ENCODE results near the gene ARHGAP4.
A peak's percentile ranks its signal among the peaks of the same experiment; 100 is the strongest.

ARHGAP4 gene

DNA sequence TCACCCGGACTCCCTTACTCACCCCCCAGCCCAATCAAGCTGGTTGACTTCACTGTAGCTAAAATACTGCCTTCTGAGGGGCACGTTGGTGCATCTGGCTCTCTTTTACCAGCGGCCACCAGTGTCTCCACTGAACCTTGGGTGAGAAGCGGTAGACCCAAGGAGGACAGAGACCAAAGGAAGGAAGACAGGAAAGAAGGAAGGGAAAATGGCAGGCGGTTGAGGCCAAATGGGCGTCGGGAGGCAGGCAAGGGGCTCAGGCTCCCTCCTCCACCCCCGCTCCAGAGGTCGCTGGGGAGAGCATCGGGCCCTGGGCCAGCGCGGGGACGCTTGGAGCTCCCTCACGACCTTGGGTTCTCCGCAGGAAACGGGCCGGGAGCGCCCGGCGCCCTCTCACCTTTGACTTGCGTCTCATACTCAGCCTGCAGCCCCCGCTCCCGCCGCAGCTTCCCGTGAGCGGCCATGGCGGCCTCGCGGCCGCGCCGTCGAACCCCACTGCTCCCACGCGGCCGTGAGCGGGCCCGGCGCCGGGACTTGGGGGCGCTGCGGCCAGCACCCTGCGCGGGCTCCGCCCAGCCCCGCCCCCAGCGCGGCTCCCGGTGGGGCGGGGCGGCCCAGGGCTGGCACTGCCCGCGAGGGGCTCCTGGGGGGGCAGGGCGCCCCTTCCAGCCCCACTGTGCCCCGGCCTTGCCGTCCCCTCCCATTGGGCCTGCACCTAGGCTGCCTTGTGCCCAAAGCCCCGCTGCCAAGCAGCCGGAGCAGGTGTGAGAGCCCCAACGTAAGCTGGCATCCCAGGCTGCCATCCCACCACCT lies at the start of gene ARHGAP4:
Gene ARHGAP4, minus strand, starts transcription at position 526 of the 813 bp plus-strand sequence. Its CDS starts 62 bp downstream, at position 464.
- Histone ChIP-seq H3K4me1 (ENCODE audit: control insufficient read depth in 1 of 2, insufficient read depth in 2 of 2, low read length in 2 of 2) (peaks cover 29 to 30% of the 10 kb centered on the region in 2 donors), H3K27ac (ENCODE audit: low read depth, low read length) (peak within 1 kb of the TSS; percentile 94), H3K9ac (ENCODE audit: low read depth in 1 of 2, low read length in 2 of 2) (peak within 1 kb of the TSS; percentile 92 to 94)

DNA sequence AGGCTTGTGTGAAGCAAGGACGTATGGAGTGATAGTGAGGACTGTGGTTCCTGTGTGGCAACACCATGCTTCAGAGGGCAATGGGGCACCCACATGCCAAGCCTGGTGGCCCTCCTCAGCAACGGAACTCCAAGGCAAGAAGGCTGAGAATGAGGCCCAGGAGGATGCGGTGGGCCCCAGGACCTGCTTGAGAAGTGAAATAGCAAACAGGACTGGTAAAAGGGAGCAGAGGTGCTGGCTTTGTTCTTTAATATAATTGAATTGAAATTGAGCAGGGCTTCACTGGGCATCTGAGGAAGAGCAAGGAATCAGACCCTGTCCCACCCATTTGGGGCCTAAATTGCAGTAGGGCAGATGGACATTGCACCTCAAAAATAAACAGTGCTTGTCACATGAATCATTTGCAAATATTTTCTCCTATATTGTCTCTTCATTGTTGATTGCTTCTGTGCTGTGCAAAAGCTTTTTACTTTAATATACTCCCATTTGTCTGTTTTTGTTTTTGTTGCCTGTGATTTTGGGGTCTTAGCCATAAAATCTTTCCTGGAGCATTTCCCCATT lies 48.7 kb upstream of the ARHGAP4 start:
- no peaks in the 10 kb centered on the region for H3K36me3 ChIP-seq (ENCODE audit: control insufficient read depth in 1 of 2, insufficient read depth in 2 of 2, low read length in 2 of 2)
- peak overlapping the region; percentile 76 to 86 for H3K9ac ChIP-seq (ENCODE audit: low read depth in 1 of 2, low read length in 2 of 2)
- H3K27ac ChIP-seq (ENCODE audit: low read depth, low read length) = no peak overlapping the region
- H3K4me1 ChIP-seq (ENCODE audit: control insufficient read depth in 1 of 2, insufficient read depth in 2 of 2, low read length in 2 of 2) = peaks cover 17 to 18% of the 10 kb centered on the region in 2 donors
- H3K27me3 ChIP-seq (ENCODE audit: control insufficient read depth in 1 of 2, insufficient read depth in 2 of 2, low read length in 2 of 2) = no peaks in the 10 kb centered on the region
- no peaks in the 10 kb centered on the region for H3K9me3 ChIP-seq (ENCODE audit: control insufficient read depth in 1 of 2, low read length in 2 of 2)
- peak overlapping the region in 1 of 2 donors; percentile 75 for H3K4me3 ChIP-seq (ENCODE audit: low read depth in 1 of 2, low read length in 2 of 2)

More for the DNA sequence above, at the start of gene ARHGAP4:
- H3K9me3 ChIP-seq (ENCODE audit: control insufficient read depth in 1 of 2, low read length in 2 of 2) = no peaks in the 10 kb centered on the region
- H3K36me3 ChIP-seq (ENCODE audit: control insufficient read depth in 1 of 2, insufficient read depth in 2 of 2, low read length in 2 of 2) = peaks cover 0 to 6% of the 10 kb centered on the region in 2 donors
- no peaks in the 10 kb centered on the region for H3K27me3 ChIP-seq (ENCODE audit: control insufficient read depth in 1 of 2, insufficient read depth in 2 of 2, low read length in 2 of 2)
- H3K4me3 ChIP-seq (ENCODE audit: low read depth in 1 of 2, low read length in 2 of 2) = peak within 1 kb of the TSS; percentile 74 to 77

DNA sequence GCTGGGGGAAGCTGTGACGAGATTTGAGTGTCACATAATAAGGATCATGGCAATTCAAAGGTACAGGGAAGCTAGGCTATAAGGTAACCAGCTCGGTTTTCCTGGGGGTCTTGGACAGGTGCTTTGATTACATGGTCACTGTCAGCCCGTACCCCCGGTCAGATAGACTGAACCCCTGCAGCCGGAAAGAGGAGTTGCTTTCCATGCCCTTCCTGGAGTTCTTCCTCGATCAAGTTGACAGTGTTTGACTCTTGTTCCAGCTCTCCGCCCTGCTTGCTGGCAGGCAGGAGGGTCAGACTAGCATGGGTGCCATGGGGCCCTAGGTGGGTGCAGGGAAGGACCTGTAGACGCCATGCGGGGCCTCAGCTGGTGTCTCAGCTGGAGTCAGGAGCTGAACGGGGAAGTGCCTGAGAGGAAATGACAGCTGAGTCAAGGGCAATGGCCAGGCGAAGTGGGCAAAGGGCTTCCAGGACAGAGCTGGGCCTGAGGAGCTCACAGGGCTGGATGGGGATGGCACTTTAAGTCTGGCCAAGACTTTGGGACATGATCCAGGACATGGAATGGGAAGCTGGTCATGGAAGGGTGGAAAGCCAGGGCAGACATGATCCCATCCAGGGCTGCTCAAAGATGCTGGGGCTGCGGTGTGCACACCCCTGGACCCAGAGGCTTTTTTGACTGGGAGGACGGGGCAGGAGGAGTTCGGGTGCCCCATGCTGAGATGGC lies 48.1 kb upstream of the ARHGAP4 start:
- Histone ChIP-seq H3K4me1 (ENCODE audit: control insufficient read depth in 1 of 2, insufficient read depth in 2 of 2, low read length in 2 of 2) (peaks cover 17 to 23% of the 10 kb centered on the region in 2 donors), H3K4me3 (ENCODE audit: low read depth in 1 of 2, low read length in 2 of 2) (peak overlapping the region in 1 of 2 donors; percentile 75), H3K36me3 (ENCODE audit: control insufficient read depth in 1 of 2, insufficient read depth in 2 of 2, low read length in 2 of 2) (no peaks in the 10 kb centered on the region), H3K27ac (ENCODE audit: low read depth, low read length) (peak overlapping the region; percentile 97), H3K27me3 (ENCODE audit: control insufficient read depth in 1 of 2, insufficient read depth in 2 of 2, low read length in 2 of 2) (no peaks in the 10 kb centered on the region), H3K9ac (ENCODE audit: low read depth in 1 of 2, low read length in 2 of 2) (peak overlapping the region; percentile 76 to 86), H3K9me3 (ENCODE audit: control insufficient read depth in 1 of 2, low read length in 2 of 2) (no peaks in the 10 kb centered on the region)

DNA sequence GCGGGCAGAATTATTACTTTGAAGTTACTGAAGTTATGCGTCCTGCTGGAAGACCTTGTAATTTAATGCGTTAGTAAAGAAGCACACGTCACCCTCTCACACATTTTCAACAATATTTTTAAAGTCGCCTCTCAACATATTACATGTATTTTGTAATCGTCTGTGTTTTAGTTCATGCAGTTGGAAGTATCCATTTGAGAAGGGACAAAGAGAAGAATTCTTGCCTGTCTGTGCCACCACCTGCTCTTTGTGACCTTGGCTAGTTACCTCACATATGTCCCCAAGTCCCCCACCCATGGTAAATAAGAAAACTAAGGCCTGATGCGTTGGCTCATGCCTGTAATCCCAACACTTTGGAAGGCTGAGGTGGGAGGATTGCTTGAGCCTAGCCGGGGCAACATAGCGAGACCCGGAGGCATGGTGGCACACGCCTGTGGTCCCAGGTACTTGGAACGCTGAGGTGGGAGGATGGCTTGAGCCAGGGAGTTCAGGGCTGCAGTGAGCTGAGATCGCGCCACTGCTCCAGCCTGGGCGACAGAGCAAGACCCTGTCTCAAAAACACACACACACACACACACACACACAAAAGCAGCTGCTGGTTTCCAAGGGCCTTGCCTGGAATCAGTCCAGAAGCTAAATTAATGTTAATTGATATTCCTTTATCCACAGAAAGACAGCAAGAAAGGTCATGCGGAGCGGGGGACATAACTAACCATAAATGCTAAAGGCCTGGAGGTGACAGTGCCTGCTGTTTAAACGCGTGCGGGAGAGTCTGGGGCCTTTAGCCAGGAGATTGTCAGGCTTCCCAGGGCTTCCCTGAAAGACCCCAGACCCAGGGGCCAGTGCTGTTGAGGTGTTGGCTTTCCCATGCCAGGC lies 47.3 kb upstream of the ARHGAP4 start:
- Histone ChIP-seq H3K9ac (ENCODE audit: low read depth in 1 of 2, low read length in 2 of 2) (peak overlapping the region; percentile 76 to 86), H3K36me3 (ENCODE audit: control insufficient read depth in 1 of 2, insufficient read depth in 2 of 2, low read length in 2 of 2) (no peaks in the 10 kb centered on the region), H3K27me3 (ENCODE audit: control insufficient read depth in 1 of 2, insufficient read depth in 2 of 2, low read length in 2 of 2) (no peaks in the 10 kb centered on the region), H3K4me3 (ENCODE audit: low read depth in 1 of 2, low read length in 2 of 2) (peak overlapping the region; percentile 66 to 75), H3K27ac (ENCODE audit: low read depth, low read length) (peak overlapping the region; percentile 97), H3K9me3 (ENCODE audit: control insufficient read depth in 1 of 2, low read length in 2 of 2) (no peaks in the 10 kb centered on the region), H3K4me1 (ENCODE audit: control insufficient read depth in 1 of 2, insufficient read depth in 2 of 2, low read length in 2 of 2) (peaks cover 18 to 31% of the 10 kb centered on the region in 2 donors)

DNA sequence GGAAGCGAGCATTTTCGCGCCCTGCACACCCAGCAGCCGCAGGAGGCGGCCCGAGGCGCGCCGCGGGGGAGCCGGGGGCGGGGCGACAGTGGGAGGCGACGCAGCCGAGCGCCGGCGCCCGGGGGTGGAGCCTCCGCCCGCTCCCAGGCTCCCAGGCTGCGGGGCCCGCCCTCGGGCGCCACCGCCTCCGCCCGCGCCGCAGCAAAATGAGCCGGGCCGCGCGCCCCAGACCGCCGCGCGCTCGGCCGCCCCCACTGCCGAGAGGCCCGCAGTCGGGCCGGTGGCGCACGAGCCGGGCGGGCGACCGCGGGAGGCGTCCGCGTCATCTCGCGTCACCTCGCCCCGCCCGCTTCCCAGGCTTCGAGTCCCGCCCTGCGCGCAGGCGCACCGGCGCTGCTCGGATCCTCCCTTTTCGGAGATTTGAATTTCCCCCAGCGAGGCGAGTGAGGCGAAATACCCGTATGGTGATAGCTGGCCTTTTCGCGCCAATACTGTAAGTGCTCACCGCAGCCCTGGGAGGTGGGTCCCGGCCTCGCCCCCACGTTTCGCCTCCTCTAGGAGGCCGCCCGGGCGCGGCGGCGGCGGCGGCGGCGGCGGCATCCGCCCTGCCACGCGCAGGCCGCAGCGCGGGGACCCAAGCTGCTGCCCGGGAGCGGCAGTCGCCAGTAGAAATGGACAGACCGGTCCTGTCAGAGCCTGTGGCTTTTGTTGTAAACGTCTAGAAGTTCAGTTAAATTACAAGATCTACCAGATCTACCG lies 46.5 kb upstream of the ARHGAP4 start, which contains the start of gene TMEM187:
Gene TMEM187, plus strand, starts transcription at position 387 of the 759 bp plus-strand sequence. CDS start 9,309 bp downstream, outside the sequence.
- peaks cover 27 to 39% of the 10 kb centered on the region in 2 donors for H3K4me1 ChIP-seq (ENCODE audit: control insufficient read depth in 1 of 2, insufficient read depth in 2 of 2, low read length in 2 of 2)
- peak within 1 kb of the TSS; percentile 86 to 88 for H3K4me3 ChIP-seq (ENCODE audit: low read depth in 1 of 2, low read length in 2 of 2)
- H3K27me3 ChIP-seq (ENCODE audit: control insufficient read depth in 1 of 2, insufficient read depth in 2 of 2, low read length in 2 of 2) = no peaks in the 10 kb centered on the region
- H3K9ac ChIP-seq (ENCODE audit: low read depth in 1 of 2, low read length in 2 of 2) = peak within 1 kb of the TSS; percentile 83 to 98
- H3K9me3 ChIP-seq (ENCODE audit: control insufficient read depth in 1 of 2, low read length in 2 of 2) = no peaks in the 10 kb centered on the region
- H3K36me3 ChIP-seq (ENCODE audit: control insufficient read depth in 1 of 2, insufficient read depth in 2 of 2, low read length in 2 of 2) = no peaks in the 10 kb centered on the region
- H3K27ac ChIP-seq (ENCODE audit: low read depth, low read length) = peak within 1 kb of the TSS; percentile 97

DNA sequence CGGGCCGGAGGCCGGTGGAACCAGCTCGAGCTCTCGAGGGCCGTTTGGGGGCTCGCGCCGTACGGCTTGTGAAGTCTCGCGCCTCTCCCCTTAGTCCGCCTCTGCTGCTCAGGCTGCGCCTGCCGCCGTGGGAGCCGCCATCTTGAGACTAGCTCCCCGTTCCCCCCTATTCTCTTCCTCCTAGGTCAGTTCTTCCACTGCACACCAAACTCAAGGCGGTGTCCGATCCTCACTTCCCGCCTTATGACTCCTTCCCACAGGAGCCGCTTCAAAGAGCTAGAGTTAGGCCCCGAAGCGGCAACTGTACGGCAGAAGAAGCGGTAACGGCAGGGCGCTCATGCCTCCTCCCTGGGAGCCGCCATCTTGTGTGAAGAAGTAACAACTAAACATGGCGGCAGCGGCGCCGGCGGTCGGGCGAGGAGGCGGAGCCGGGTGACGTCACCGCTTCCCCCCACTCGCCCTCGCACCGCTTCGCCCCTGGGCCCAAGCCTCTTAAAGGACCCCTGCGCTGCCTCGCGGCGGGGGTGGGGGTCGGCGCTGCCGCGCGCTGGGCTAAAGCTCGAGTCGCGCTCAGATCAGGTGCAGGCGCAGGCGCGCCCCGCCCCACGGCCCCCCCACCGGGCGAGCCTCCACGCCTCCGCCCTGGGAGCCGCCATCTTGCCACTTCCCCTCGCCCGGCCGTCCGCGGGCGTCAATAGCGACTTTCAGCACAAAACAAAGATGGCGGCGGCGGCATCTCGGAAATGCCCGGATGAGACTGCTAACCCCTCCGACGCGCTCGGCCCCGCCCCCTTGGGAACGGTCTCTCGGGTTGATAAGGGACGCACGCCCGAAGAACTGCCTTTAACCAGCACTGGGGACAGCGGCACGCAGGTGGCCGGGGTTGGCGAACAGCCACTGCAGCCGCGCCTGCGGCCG lies 45.6 kb upstream of the ARHGAP4 start, which contains the start of gene HCFC1:
Gene HCFC1, minus strand, starts transcription at position 369 of the 918 bp plus-strand sequence. CDS start 978 bp downstream, outside the sequence.
- Histone ChIP-seq H3K4me3 (ENCODE audit: low read depth in 1 of 2, low read length in 2 of 2) (peak within 1 kb of the TSS; percentile 86 to 88), H3K9me3 (ENCODE audit: control insufficient read depth in 1 of 2, low read length in 2 of 2) (no peaks in the 10 kb centered on the region), H3K9ac (ENCODE audit: low read depth in 1 of 2, low read length in 2 of 2) (peak within 1 kb of the TSS; percentile 83 to 98), H3K4me1 (ENCODE audit: control insufficient read depth in 1 of 2, insufficient read depth in 2 of 2, low read length in 2 of 2) (peaks cover 35 to 47% of the 10 kb centered on the region in 2 donors), H3K36me3 (ENCODE audit: control insufficient read depth in 1 of 2, insufficient read depth in 2 of 2, low read length in 2 of 2) (no peaks in the 10 kb centered on the region), H3K27me3 (ENCODE audit: control insufficient read depth in 1 of 2, insufficient read depth in 2 of 2, low read length in 2 of 2) (no peaks in the 10 kb centered on the region), H3K27ac (ENCODE audit: low read depth, low read length) (peak within 1 kb of the TSS; percentile 97)

DNA sequence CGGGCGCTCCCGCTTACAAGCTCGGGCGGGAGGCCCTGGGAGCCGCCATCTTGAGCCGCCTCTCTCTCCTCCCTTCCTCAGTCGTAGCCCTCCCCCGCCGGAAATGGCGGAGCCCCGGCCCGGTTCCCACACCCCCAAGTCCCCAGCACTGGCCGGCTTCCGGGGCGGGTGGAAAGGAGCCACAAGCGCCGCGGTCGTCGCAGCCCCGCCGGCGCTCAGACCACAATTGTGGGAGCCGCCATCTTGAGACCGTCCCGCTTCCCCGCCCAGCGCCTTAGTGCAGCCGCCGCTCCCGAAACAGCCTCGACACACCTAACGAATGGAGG lies 45.0 kb upstream of the ARHGAP4 start:
- Histone ChIP-seq H3K4me1 (ENCODE audit: control insufficient read depth in 1 of 2, insufficient read depth in 2 of 2, low read length in 2 of 2) (peaks cover 41 to 51% of the 10 kb centered on the region in 2 donors), H3K27me3 (ENCODE audit: control insufficient read depth in 1 of 2, insufficient read depth in 2 of 2, low read length in 2 of 2) (no peaks in the 10 kb centered on the region), H3K9ac (ENCODE audit: low read depth in 1 of 2, low read length in 2 of 2) (peak overlapping the region; percentile 83 to 98), H3K27ac (ENCODE audit: low read depth, low read length) (peak overlapping the region; percentile 97), H3K9me3 (ENCODE audit: control insufficient read depth in 1 of 2, low read length in 2 of 2) (no peaks in the 10 kb centered on the region), H3K4me3 (ENCODE audit: low read depth in 1 of 2, low read length in 2 of 2) (peak overlapping the region; percentile 86 to 88), H3K36me3 (ENCODE audit: control insufficient read depth in 1 of 2, insufficient read depth in 2 of 2, low read length in 2 of 2) (no peaks in the 10 kb centered on the region)

DNA sequence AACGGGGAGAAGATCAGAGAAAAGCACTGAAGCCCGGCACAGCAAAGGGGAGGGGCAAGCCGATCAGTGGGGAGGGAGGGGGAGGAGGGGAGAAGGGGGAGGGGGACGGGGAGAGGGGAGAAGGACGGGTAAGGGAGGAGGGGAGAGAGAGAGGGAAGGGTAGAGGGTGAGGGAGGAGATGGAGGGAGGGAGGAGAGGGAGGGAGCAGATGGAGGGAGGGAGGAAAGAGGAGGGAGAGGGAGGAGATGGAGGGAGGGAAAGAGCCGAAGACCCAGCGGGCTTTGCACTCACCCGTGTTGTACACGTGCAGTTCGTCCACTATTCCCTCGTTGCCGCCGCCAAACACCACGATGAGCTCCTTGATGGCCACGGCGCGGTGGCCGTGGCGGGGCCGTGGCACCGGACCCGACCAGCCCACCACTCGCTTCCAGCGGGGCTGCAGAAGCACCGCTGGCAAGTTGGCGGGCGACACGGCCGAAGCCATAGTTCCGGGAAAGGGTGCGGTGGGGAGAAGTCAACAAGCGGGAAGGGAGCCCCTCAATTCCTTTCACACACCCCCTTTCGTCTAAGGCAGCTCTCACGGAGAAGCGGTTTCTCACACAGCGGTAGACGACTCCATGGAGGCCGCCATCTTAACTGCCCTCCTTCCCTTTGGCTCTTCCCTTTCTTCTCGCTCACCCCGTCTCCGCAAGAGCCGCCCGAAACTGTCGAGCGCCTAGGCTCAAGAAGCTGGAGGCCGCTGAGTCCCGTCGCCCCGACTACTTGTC lies 44.5 kb upstream of the ARHGAP4 start:
- Histone ChIP-seq H3K9ac (ENCODE audit: low read depth in 1 of 2, low read length in 2 of 2) (peak overlapping the region; percentile 68 to 98), H3K36me3 (ENCODE audit: control insufficient read depth in 1 of 2, insufficient read depth in 2 of 2, low read length in 2 of 2) (no peaks in the 10 kb centered on the region), H3K4me1 (ENCODE audit: control insufficient read depth in 1 of 2, insufficient read depth in 2 of 2, low read length in 2 of 2) (peaks cover 41 to 52% of the 10 kb centered on the region in 2 donors), H3K9me3 (ENCODE audit: control insufficient read depth in 1 of 2, low read length in 2 of 2) (no peaks in the 10 kb centered on the region), H3K27me3 (ENCODE audit: control insufficient read depth in 1 of 2, insufficient read depth in 2 of 2, low read length in 2 of 2) (no peaks in the 10 kb centered on the region), H3K27ac (ENCODE audit: low read depth, low read length) (peak overlapping the region; percentile 97), H3K4me3 (ENCODE audit: low read depth in 1 of 2, low read length in 2 of 2) (peak overlapping the region; percentile 86 to 88)
